ENCODE measurements around the gene LTF.
"Not testable (repeated sequence)": the region's sequence is repeated elsewhere in the genome, so short reads cannot be mapped to it uniquely, and the experiment has no call there.

Gene LTF

DNA sequence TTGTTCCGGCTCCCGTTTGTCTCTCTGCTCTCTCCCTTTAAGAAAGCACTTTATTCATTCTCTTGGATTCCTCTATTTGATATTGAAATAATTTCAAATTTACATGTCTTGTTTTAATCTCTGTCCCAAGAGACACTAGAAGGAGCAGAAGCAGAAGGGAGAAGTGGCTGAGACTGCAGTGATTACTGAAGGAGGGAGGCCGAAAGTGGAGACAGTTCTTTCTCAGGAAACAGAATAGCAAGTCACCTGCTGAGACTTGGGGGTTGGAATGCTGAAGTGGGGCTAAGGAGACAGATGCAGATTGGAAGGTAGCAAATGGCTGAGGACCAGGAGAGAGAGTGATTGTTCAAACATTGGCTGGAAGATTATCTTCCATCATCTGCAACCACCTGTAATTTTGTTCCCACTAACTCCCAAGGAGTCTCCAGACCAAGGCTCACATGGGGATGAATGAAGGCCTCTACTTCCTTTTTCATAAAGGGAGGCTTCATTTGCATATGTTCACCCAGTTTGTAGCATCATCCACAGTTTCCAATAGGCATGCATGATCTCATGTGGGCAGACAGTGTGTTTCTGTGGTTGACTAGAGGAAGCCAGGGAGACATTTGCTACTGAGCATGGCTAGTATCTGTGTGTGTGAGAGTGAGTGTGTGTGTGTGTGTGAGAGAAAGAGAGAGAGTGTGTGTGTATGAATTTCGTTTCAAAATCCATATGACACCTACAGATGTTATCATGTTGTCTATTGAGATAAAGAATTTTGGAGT, 24.0 kb downstream of the LTF start:
- DNase-seq (ENCODE audit: low spot score), result no peak

DNA sequence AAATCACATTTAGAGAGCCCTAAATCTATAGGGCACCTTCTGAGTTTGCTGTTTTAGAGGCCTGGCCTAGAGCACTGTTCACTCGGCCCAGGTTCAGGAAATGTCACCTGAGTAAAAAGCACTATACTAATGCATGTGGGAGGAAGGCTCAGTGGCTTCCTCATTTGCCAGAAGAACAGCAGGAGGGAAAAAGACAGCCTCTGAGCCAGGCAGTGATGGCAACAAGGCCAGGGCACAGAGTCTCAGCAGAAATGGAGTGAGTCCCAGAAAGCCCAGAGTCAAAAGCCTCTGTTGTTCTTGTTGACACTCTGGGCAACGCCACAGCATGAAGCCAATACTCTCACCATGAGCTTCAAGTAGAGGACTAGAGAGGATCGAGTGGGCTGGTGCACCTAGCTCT, 25.9 kb downstream of the LTF start:
- DNase-seq (ENCODE audit: low spot score), result no peak

DNA sequence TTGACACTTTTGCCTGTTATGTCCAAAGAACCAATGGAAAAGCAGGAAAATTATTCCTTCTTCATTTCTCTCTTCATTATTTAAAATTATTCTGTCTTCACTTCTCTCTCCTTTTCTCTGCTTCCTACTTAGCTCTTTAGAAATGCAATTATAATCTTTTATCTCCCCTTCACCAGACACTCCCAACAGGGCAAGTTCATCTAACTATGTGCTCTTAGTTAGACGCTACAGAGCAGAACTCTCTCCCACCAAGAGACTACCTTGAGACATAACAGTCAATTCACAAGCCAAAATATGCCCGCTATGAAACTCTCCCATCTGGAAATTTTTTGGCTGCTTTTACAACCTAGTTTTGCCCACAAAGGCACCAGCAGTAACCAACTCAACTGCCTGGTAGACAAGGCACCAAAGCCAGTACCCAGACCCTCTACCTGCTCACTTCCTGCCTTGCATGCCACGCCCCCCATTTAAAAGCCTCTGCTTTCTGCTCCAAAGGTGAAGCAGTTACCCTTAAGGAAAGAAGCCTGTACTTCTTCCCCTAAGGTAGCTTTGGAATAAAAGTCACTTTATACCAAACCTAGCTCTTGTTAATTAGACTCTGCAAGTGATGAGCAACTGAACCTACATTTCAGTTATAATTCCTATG, 29.5 kb downstream of the LTF start:
- DNase-seq (ENCODE audit: low spot score), result no peak

DNA sequence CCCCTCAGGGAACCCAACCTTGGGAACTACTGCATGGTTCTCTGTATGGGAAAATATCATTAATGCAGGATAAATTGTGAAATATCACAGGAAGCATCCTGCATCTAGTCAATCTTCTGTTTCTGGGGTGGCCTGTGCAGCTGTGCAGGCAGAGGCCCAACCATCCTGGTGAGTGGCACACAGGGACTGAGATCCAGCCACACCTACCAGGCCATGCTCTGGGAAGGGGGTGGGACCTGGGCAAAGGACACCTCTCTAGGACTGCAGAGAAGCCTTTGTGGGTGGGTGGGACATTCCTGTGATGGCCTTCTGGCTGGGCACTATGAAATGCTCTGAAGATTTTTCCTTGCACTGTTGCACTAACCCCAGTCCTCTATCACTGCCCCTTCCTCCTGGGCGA, 30.9 kb downstream of the LTF start:
- no peak for DNase-seq (ENCODE audit: low spot score)

DNA sequence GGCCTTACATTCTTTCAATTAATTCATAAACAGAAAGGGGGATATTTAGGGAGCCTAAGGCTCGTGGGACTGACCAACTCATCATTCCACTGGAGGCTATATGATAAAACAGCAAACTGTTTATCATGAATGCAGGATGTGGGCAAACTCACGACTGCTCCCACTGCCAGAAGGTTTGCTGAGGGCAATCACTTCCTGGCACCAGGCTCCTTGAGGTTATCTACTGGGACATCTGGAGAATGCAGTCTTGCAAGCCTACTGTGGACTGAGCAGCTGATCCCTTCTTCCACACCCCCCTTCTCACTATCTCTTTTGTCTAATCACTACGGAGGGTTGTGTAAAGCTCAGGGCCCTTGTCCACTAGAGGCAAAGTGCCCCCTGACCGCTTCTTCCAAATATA, 31.6 kb downstream of the LTF start:
- DNase-seq (ENCODE audit: low spot score), result not testable (repeated sequence)

DNA sequence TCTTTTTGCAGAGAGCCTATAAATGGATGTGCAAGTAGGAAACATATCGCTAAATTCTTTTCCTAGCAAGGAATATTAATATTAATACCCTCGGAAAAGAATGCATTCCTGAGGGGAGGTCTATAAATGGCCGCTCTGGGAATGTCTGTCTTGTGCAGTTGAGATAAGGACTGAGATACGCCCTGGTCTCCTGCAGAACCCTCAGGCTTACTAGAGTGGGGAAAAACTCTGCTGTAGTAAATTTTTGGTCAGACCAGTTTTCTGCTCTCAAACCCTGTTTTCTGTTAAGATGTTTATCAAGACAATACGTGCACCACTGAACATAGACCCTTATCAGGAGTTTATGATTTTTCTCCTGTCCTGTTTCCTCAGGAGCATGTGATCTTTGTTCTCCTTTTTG, 32.8 kb downstream of the LTF start:
- DNase-seq (ENCODE audit: low spot score), result not testable (repeated sequence)

DNA sequence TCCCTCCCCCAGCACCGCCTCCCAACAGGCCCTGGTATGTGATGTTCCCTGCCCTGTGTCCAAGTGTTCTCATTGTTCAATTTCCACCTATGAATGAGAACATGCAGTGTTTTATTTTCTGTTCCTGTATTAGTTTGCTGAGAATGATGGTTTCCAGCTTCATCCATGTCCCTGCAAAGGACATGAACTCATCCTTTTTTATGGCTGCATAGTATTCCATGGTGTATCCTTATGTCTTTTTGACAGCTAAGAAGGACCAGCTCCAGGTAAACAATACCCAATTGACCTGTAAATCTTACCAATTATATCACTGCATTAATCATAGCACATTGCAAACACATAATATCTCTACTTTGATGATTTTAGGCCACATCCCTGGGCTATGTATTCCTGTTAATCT, 33.8 kb downstream of the LTF start:
- DNase-seq (ENCODE audit: low spot score), result not testable (repeated sequence)

DNA sequence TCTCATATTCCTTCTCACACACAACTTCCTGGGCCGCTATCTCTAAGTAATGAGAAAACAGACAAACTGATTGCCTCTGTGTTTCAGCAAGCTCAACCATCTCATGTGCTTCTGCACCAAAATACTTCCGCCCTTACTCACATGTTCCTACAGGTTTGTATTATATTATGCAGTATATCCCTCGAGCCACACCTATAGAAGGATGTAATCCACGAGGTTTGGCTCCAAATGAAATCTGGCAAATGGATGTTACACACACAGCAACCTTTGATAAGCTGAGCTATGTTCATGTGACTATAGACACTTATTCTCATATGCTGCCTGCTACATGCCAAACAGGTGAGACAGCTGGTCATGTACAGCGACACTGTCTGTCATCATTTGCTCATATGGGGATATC, 35.0 kb downstream of the LTF start:
- no peak for DNase-seq (ENCODE audit: low spot score)

DNA sequence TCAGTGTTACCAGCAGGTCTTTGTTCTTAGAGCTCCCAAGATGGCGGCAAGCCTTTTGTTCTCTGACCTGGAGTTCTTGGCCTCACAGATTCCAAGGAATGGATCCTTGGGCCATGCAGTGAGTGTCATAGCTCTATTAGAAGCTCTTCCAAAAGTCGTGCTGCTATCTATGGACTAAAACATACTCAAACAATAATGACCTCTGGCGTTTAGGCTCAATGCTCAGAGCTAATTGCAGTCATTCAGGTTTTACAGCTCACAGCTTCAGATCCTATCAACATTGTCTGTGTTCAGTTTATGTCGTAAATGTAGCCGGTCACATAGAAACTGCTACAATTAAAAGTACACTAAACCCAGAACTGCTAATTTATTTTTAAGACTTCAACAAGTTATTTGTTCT, 35.5 kb downstream of the LTF start:
- no peak for DNase-seq (ENCODE audit: low spot score)

DNA sequence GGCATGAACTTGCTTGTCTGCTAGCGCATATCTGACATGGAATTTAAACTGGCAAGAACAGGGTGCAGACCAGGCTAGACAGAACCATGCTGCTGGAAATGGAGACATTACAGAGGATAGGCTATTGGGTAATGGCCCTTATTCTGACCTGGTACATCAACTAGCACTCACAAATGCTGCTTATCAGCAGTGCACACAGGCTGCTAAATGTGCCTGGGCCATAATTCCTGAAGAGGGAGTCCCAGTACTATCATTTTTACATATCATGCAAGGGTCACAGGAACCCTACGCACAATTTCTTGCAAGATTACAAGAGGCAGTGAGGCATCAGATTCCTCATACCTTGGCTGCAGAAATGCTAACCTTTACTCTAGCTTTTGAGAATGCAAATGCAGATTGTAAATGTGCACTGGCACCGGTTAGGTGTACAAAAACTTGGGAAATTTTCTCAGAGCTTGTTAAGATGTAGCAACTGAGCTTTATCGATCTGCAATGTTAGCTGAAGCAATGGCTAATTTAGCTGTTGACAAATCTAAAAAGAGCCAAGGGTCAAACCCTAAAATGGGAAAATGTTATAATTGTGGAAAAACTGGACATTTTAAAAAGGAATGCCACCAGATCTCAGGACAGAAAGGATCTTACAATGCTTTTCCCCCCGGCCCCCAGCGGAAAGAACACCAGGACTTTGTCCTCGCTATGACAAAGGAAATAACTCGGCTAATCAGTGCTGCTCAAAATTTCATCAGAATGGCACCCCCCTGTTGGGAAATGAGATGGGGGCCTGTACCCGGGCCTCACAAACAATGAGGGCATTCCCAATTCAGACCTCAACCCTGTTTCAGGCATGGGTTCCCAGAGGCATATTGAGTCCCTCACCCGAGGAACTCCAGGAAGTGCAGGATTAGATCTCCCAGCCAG, 36.5 kb downstream of the LTF start:
- no peak for DNase-seq (ENCODE audit: low spot score)

DNA sequence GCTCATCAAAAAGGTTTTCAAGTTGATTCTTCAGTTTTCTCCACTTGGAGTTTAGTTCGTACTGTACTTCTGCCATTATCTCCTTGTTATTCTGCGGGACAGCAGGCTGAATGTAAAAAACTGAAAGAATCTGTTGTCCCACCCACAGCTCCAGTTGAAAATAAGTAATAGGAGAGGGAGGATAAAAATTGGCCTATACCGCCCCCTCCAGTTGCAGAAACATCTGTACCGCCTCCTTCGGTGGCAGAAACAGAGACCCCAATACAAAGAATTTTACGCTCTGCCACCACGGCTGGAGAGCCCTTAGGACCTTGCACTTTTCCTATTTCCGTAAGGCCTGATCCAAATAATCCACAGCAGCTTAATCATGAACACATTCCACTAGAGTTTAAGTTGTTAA, 37.3 kb downstream of the LTF start:
- DNase-seq (ENCODE audit: low spot score), result not testable (repeated sequence)

DNA sequence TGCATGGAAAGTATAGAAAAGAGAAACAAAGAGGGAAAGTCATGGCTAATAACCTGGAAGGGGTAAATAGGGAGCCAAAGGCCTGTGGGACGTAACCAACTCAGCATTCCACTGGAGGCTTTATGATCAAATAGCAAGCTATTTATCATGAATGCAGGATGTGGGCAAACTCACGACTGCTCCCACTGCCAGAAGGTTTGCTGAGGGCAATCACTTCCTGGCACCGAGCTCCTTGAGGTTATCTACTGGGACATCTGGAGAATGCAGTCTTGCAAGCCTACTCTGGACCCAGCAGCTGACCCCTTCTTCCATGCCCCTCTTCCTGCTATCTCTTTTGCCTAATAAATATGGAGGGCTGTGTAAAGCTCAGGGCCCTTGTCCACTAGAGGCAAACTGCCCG, 38.2 kb downstream of the LTF start:
- DNase-seq (ENCODE audit: low spot score), result not testable (repeated sequence)

DNA sequence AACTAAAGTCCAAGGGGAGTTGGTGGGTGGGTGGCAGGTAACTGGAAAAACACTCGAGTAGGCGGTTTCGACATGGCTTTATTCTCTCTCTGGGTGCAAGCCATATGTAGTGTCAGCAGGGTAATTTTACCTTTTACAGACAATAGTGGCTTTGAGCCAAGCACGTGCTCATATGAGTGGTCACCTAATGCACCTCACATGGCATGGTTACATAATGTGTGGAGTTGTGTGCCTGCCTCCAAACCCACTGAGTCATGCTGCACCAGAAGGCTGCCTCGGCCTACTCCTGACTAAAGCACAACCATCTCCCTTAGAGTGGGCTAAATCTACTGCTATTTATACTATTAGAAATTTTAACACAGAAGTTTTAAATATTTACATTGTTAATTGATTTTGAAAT, 41.1 kb downstream of the LTF start:
- no peak for DNase-seq (ENCODE audit: low spot score)

DNA sequence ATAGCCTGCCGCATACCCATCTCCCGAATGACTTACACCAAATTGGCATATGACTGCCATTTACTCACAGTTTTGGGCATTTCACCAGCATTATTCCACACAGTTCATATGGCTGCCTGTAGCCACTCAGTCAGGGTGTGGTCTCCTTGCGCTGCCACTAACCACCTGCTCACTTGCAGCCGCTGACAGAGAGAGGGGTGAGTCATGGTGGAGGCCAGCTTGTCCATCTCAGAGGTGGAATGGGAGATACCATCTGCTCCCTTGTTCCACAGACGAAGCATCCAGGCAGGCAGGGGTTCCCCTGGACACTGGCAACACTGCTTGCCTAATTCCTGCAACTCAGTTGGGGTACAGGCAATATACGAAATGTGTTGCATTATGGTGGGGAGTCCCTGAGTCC, 42.1 kb downstream of the LTF start:
- DNase-seq (ENCODE audit: low spot score), result no peak

DNA sequence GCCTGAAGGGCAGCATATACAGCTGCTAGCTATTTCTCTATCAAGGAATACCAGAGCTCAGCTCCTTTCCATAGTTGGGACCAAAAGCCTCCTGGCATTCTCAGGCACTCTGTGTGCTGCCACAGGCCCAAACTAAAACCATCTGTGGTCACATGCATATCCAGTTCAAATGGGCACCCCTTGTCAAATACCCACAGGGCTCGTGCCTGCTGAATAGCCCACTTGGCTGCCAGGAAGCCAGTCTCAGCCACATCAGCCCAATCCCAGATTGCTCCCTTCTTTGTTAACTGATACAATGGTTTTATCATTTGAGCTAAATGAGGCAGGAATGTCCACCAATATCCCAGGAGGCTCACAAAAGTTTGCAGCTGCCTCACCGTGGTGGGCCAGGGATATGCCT, 43.8 kb downstream of the LTF start:
- DNase-seq (ENCODE audit: low spot score), result no peak

DNA sequence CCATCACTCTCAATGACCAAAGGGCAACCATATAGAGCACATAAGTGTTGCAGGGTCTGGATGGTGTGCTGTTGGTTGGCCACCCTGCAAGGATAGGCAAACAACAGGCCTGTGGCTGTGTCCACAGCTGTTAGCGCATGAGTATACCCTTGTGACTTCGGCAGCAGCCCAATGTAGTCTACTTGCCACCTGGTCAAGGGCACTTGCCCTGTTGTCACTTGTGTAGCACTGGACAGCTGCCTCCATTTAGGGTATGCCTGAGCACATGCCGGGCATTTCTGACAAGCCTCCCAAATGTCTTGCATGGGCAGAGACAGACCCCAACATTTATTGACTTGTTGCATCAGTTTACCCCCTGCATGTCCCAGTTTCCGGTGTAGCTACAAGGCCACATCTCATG, 44.9 kb downstream of the LTF start:
- no peak for DNase-seq (ENCODE audit: low spot score)

DNA sequence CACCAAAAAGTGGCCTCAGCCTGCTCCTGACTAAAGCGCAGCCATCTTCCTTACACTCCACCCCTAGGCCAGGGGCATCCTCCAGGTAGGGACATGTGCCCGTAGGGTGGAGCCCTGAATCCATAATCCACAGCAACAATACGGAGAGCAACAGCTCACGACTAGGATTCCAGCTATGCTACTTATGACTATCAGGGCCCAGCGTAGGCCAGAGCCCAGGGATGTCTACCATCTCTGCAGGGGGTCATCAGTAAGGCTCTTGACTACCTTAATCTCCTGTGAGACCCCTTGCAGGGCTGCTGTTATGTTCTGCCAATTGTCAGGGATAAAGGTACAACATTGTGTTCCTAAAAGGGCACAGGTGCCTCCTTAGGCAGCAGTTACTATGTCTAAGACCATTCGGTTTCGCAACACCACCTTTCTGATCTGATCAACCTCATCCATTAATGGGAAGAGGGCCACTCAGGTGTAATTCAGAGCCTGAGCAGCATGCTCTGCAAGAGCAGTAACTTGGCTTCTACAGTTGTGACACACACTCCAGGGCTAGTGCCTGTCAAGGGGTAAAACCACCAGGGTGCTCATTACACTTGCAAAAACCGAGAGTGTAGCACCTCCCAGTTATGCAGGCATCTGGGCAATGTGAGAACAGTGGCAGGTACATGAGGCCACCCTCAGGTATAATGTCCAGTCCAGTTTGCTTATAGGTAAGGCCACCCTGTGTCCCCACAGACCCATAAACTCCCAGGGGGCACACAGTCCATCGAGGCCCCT, 46.7 kb downstream of the LTF start:
- no peak for DNase-seq (ENCODE audit: low spot score)

DNA sequence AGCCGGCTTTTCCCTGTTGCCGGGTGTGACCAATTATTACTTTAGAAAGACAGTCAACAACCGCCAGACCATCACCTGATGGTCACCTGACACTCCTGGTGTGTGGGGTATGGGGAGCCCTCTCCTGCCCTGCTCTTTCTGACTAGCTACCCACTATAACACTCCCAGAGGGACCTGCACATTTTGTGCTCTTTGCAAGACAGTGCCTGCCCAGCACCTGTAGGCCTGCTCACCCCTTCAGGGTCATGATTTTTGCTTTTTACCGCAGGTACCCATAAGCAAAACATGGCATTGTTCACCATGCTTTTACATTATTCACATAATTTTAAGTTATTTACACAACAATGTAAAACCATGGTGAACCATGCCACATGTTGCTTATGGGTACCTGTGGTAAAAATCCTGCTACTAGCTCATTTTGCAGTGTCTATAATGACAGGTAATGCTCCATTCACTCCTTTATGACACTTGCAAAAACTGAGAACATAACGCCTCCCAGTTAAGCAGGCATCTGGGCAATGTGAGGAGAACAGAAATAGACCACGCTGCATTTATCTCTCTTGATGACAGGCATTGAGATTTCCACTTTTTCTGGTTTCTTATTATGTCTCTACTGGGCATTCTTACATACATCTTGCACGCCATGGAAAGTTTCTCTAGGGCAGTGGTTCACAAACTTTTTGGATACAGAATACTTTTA, 47.7 kb downstream of the LTF start:
- no peak for DNase-seq (ENCODE audit: low spot score)

DNA sequence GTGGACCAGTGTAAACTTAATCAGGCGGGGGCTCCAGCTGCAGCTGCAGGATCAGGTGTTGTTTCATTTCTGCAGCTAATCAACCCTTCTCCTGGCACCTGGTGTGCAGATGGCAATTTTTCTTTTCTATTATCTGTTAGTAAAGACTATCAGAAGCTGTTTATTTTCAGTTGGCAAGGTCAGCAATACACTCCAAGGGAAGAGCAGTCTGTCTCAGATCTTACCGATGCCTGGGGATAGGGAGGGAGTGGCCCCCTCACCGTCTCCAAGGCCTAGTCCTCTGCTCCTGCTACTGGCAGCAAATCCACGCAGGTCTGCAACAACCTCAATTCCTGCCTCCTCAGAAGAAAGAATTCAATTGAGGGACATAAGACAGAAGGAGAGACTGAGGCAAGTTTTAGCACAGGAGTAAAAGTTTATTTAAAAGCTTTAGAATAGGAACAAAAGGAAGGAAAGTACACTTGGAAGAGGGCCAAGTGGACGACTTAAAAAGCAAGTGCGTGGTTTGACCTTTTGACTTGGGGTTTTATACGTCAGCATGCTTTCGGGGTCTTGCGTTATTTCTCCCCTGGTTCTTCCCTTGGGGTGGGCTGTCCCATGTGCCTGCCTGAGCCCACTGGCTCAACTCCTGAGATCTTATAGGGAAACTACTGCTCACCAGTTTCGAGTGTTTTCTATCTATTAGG, 48.4 kb downstream of the LTF start:
- no peak for DNase-seq (ENCODE audit: low spot score)

DNA sequence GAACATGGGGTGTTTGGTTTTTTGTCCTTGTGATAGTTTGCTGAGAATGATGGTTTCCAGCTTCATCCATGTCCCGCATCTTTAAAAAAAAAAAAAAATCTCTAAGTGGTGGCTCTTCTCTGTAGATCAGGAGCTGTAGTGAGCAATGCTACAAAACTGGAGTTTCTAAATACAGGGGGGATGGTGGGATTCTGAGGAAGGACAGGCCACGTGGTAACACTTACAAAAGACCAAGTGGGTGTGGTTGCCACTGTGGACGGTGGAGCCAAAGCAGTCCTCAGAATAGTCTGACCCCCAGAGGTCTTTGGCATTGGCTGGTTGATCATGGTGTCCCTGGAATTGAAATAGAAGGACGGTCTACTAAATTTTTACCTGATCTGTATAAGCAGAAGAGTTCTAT, 50.0 kb downstream of the LTF start:
- DNase-seq (ENCODE audit: low spot score), result no peak

DNA sequence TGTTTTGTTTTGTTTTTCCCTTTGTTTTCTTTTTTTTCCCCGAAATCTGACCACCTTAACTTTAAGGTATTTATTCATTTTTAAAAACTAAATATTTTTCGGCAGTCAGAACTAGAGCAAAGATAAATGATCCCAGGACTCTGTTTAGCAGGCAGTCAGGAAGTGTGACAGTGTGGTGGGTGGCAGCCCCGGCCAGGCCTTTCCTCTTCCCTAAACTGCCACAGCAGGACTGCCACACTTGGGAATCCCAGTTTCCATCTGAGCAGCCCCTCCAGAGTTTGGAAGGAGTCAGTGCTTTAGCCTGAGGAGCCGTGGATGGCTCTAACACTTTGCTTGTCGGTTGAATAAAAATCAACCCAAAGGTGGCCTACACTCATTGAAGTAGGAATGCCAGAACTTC, 50.8 kb downstream of the LTF start:
- no peak for DNase-seq (ENCODE audit: low spot score)
